Central memory CD8-positive, alpha-beta T cell (primary cell): ENCODE measurements around the gene WDR37.
"Not testable (repeated sequence)": the region's sequence is repeated elsewhere in the genome, so short reads cannot be mapped to it uniquely, and the experiment has no call there.

Experiments used
- ATAC-seq: fragments of 150-1000 bp; cut with Tn5 transposase; replicated peaks from 2 replicates; pipeline ENCODE4 v1.10.0; 2022; ENCODE audit warnings: mild to moderate bottlenecking, moderate FRiP score, moderate number of reproducible peaks; ENCODE audit not compliant: poor library complexity, severe bottlenecking; ENCODE audit errors: extremely low read depth
- DNase-seq, 2 donors: peaks; one replicate each; pipeline ENCODE4 v3.0.0; 2021; ENCODE audit warnings: low spot score in 2 of 2
- H3K27ac Mint-ChIP-seq: one replicate; pipeline ENCODE4 v1.8.0; 2022; ENCODE audit warnings: low read depth, mild to moderate bottlenecking, moderate library complexity, mixed read lengths
- H3K27me3 Mint-ChIP-seq: one replicate; pipeline ENCODE4 v1.8.0; 2022; ENCODE audit warnings: mixed read lengths
- H3K36me3 Mint-ChIP-seq: one replicate; pipeline ENCODE4 v1.8.0; 2022; ENCODE audit warnings: mild to moderate bottlenecking, moderate library complexity, mixed read lengths; ENCODE audit not compliant: insufficient read depth
- H3K4me1 Mint-ChIP-seq: one replicate; pipeline ENCODE4 v1.8.0; 2022; ENCODE audit warnings: mixed read lengths
- H3K4me3 Mint-ChIP-seq: one replicate; pipeline ENCODE4 v1.8.0; 2022; ENCODE audit warnings: mild to moderate bottlenecking, moderate library complexity, mixed read lengths
- H3K9me3 Mint-ChIP-seq: one replicate; pipeline ENCODE4 v1.8.0; 2022; ENCODE audit warnings: mixed read lengths

The WDR37 gene

DNA sequence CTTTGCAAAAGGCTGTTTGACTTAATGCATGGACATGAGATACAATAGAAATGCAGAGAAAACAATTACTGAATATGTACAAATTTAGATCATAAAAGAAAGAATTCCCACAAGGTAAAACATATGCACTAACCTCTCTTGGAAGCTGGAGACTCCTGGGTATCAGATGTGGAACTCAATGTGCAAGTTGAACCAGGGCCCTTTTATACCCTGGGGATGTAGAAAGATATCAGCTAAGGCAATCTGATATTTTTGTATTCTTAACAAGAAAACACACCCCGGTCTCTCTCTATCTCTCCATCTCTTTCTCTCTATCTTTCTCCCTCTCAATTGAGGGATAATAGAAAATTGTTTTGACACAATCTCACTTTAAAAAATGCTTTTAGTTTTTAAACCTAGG lies 30.5 kb upstream of the WDR37 start, which contains the start of gene IDI2:
Gene IDI2 (minus strand): TSS at position 177 of the 400 bp plus-strand sequence. CDS start 1,136 bp downstream, outside the sequence.
- Mint-ChIP-seq H3K4me3 (no peak within 1 kb of the TSS), H3K27me3 (no peaks in the 10 kb centered on the region), H3K36me3 (peaks cover 5% of the 10 kb centered on the region), H3K4me1 (no peaks in the 10 kb centered on the region), H3K27ac (no peak within 1 kb of the TSS), H3K9me3 (no peaks in the 10 kb centered on the region)
- DNase-seq (no peak), ATAC-seq (no peak)

DNA sequence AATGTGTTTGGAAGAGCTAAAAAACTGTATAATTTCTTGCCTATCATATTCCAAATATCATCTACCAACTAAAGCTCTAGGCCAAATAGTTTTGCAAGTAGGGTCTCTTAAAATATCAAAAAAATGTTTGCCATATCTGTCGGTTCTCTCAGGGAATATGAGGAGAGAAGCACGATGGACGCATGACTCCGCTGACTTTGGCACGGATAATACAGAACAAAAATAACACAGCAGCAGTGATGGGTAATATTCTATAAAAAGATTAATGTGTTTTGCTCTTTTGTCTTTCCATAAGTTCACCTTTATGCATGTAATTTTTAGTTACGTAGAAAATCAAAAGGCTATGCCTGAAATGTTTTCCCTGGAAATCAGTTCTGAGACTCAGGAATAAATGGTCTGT lies 29.6 kb upstream of the WDR37 start:
- Mint-ChIP-seq H3K4me3 (no peak overlapping the region), H3K27ac (no peak overlapping the region), H3K9me3 (no peaks in the 10 kb centered on the region), H3K36me3 (peaks cover 2% of the 10 kb centered on the region), H3K4me1 (no peaks in the 10 kb centered on the region), H3K27me3 (no peaks in the 10 kb centered on the region)
- DNase-seq (no peak), ATAC-seq (no peak)

DNA sequence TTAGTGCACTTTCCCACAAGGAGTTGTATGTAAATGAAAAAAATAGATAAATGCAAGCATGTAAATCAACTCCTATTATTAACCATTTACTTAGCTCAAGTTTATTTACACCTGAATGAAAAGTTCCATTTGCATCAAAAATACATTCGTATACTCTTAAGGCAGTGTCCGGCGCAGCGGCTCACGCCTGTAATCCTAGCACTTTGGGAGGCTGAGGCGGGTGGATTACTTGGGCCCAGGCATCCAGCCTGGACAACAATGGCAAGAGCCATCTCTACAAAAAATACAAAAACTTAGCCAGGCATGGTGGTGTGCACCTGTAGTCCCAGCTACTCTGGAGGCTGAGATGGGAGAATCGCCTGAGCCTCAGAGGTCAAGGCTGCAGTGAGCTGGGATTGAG lies 26.3 kb upstream of the WDR37 start:
- H3K27ac Mint-ChIP-seq = no peak overlapping the region
- DNase-seq (no peak), ATAC-seq (no peak)
- no peaks in the 10 kb centered on the region for H3K9me3 Mint-ChIP-seq
- H3K4me1 Mint-ChIP-seq = no peaks in the 10 kb centered on the region
- H3K36me3 Mint-ChIP-seq = no peaks in the 10 kb centered on the region
- no peak overlapping the region for H3K4me3 Mint-ChIP-seq
- H3K27me3 Mint-ChIP-seq = no peaks in the 10 kb centered on the region

DNA sequence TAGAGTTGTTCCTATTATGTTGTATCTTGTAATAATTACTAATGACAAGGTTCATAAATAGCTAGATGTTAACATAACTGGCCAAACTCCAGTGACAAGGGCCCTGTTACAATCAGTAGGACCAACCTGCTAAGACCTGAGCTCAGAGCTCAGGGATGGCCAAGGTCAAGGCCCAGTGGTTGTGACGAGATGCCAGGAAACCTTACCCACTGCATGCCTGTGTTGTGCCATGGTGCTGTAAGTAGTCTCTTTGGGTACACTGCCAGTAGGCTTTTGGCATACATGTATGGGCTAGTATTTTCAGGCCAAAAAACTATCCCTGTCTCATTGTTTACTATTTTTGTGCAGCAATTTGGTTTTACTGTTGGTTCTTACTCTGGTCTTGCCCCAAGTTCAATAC lies 22.6 kb upstream of the WDR37 start:
- Mint-ChIP-seq H3K27me3 (no peaks in the 10 kb centered on the region), H3K9me3 (no peaks in the 10 kb centered on the region), H3K4me3 (no peak overlapping the region), H3K27ac (peak overlapping the region; percentile 9), H3K4me1 (no peaks in the 10 kb centered on the region), H3K36me3 (peaks cover 13% of the 10 kb centered on the region)
- DNase-seq (no peak), ATAC-seq (no peak)

DNA sequence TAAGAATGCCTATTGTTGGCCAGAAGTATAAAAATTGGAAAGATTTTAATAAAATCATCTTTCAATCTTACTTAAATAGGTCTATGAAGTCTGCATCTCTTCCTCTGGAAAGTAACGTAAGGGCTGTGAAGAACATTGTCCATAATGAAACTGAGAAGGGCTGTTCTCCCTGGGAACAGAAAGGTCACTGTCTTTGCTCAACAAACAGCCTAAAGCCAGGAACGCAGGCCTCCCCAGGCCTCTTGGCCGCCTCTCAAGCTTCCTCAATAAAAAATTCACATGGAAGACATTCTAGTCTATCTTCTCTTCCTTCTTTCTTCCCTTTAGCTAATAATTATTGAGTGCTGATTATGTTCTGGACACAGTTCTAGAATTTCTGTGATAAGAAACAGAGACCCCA lies 21.4 kb upstream of the WDR37 start:
- Mint-ChIP-seq H3K27ac (no peak overlapping the region), H3K9me3 (no peaks in the 10 kb centered on the region), H3K27me3 (no peaks in the 10 kb centered on the region), H3K36me3 (peaks cover 17% of the 10 kb centered on the region), H3K4me3 (no peak overlapping the region), H3K4me1 (no peaks in the 10 kb centered on the region)
- no peak for ATAC-seq
- DNase-seq = no peak

DNA sequence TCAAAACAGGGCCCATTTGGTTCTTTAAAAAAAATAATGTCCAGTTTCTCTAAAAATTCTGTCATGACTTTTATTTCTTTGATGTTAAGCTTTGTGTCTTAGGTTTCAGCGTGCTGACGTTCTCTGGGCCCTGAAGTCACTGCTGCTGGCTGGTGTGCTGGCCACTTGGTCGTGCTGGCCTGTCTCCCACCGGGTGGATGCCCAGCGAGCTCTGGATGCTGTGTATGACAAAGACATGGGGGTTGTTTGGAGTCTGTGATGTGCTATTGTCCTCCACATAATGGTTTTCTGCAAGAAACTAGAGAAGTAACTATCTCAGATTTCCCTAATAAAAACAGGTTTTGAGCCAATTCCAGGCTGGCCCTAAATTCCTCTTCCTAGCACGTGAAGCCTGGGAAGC lies 21.0 kb upstream of the WDR37 start:
- Mint-ChIP-seq H3K9me3 (no peaks in the 10 kb centered on the region), H3K4me3 (no peak overlapping the region), H3K36me3 (peaks cover 20% of the 10 kb centered on the region), H3K27ac (no peak overlapping the region), H3K4me1 (no peaks in the 10 kb centered on the region), H3K27me3 (no peaks in the 10 kb centered on the region)
- DNase-seq (no peak), ATAC-seq (no peak)

DNA sequence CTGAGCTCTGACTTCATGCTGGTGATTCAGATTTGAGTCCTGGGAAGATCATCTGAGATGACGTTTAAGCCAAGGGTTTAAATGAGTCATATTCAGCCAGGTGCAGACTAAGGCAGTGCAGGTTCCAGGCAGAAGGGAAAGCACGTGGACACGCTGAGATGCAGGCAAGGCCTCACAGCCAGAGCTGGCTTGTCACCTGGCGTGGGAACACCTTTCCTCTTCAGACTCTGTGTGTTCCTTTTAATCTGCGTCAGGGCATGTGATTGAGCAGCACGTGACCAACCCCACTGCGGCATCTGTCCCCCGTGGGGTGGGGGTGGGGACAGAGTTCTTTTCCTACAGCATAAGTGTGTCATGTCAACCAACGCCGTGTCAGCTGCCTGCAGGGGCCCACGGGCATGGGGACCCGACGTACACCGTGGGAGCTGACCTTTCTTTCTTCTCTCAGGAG lies 19.8 kb upstream of the WDR37 start:
- H3K4me3 Mint-ChIP-seq = no peak overlapping the region

DNA sequence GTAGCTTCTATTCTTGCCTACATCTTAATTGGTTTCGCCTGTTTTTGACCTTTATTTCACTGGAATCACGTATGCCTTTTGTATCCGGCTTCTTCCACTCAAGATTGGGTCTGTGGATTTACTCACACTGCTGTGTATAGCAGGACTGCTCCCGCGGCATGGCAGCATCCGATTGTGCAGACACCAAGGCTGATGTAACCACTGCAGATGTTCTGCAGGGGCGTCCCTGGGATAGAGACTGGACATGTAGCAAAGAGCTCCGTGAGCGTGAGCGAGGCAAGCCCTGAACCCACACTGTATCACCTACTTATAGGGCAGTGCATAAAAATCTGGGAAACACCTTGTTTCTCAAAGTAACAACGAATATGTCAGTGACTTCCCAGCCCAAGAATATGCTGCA lies 19.1 kb upstream of the WDR37 start:
- Mint-ChIP-seq H3K4me1 (no peaks in the 10 kb centered on the region), H3K9me3 (no peaks in the 10 kb centered on the region), H3K4me3 (no peak overlapping the region), H3K27ac (no peak overlapping the region), H3K27me3 (no peaks in the 10 kb centered on the region), H3K36me3 (peaks cover 34% of the 10 kb centered on the region)
- ATAC-seq = no peak
- no peak for DNase-seq

More for the DNA sequence above, 19.8 kb upstream of the WDR37 start:
- Mint-ChIP-seq H3K4me1 (no peaks in the 10 kb centered on the region), H3K9me3 (no peaks in the 10 kb centered on the region), H3K27ac (peak overlapping the region; percentile 79), H3K36me3 (peaks cover 28% of the 10 kb centered on the region), H3K27me3 (no peaks in the 10 kb centered on the region)
- ATAC-seq (no peak), DNase-seq (no peak)

DNA sequence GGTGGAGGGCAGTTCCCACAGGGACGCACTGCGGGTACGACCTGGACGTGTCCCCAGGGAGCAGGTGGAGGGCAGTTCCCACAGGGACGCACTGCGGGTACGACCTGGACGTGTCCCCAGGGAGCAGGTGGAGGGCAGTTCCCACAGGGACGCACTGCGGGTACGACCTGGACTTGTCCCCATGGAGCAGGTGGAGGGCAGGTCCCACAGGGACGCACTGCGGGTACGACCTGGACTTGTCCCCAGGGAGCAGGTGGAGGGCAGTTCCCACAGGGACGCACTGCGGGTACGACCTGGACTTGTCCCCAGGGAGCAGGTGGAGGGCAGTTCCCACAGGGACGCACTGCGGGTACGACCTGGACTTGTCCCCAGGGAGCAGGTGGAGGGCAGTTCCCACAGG lies 17.4 kb upstream of the WDR37 start:
- not testable (repeated sequence) for H3K9me3 Mint-ChIP-seq
- H3K36me3 Mint-ChIP-seq = peaks cover 45% of the 10 kb centered on the region

DNA sequence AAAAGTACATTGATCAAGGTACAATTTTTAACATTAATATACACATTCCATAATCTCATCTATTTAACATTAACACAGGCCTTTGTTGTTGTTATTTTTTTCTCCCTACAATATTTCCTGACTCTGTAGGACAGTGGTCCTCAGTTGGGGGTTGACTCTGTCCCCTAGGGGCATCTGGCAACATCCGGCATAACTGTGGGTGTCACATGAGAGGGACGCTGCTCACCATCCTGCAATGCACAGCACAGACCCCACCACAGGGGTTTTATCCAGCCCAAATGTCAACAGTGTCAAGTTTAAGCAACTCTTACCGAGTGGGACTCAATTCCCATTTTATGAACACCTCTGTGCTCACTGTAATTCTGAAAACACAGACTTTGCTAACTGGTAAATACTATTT lies 16.1 kb upstream of the WDR37 start:
- Mint-ChIP-seq H3K4me1 (peaks cover 22% of the 10 kb centered on the region), H3K36me3 (peaks cover 54% of the 10 kb centered on the region), H3K27me3 (no peaks in the 10 kb centered on the region), H3K4me3 (no peak overlapping the region), H3K27ac (no peak overlapping the region), H3K9me3 (no peaks in the 10 kb centered on the region)
- ATAC-seq = no peak
- DNase-seq = no peak

More for the DNA sequence above, 17.4 kb upstream of the WDR37 start:
- H3K27ac Mint-ChIP-seq, H3K27me3 Mint-ChIP-seq, ATAC-seq, H3K4me1 Mint-ChIP-seq, H3K4me3 Mint-ChIP-seq, DNase-seq: not testable (repeated sequence)

DNA sequence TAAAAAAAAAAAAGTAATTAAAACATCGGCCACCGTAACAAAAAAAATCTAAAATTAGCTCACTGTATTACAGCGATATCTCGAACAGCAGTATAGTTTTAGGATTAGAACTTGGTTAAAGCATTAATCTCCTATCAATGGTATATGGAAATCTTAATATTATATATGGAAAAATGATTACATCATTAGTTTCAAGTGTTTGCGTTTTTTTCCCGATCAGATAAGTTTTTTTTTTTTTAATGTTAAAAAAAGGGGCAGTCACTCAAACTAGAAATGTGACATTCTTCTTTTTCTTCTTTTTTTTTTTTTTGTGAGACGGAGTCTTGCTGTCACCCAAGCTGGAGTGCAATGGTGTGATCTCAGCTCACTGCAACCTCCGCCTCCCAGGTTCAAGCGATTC lies 14.7 kb upstream of the WDR37 start:
- DNase-seq (no peak), ATAC-seq (no peak)
- Mint-ChIP-seq H3K4me3 (no peak overlapping the region), H3K27me3 (no peaks in the 10 kb centered on the region), H3K4me1 (peaks cover 26% of the 10 kb centered on the region), H3K9me3 (no peaks in the 10 kb centered on the region), H3K36me3 (peaks cover 57% of the 10 kb centered on the region), H3K27ac (no peak overlapping the region)

DNA sequence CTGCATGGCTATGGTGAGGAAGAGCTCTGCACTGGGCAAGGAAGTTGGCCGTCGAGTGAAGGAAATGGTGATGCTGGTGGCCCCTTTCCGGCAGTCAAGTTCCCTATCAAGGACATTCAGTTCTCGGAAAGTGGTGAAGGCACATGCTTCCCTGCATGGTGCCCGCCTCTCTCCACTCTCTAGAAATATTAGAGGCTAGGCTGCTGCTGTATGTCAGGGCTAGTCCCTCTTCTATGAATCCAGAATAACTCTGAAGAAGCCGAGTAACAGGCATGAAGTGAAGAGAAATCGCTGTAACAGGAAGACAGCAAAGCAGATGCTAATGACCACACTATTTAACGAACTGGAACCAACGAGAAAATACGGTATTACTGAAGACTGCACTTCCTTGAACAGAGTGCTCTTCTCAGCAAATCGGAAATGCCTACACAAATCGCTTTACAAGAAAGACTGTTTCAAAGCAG lies 12.6 kb upstream of the WDR37 start:
- DNase-seq (no peak), ATAC-seq (peak; percentile 35)
- peaks cover 38% of the 10 kb centered on the region for H3K4me1 Mint-ChIP-seq
- no peaks in the 10 kb centered on the region for H3K9me3 Mint-ChIP-seq
- H3K27ac Mint-ChIP-seq = peak overlapping the region; percentile 88
- H3K36me3 Mint-ChIP-seq = peaks cover 61% of the 10 kb centered on the region
- H3K4me3 Mint-ChIP-seq = peak overlapping the region; percentile 75
- H3K27me3 Mint-ChIP-seq = no peaks in the 10 kb centered on the region

DNA sequence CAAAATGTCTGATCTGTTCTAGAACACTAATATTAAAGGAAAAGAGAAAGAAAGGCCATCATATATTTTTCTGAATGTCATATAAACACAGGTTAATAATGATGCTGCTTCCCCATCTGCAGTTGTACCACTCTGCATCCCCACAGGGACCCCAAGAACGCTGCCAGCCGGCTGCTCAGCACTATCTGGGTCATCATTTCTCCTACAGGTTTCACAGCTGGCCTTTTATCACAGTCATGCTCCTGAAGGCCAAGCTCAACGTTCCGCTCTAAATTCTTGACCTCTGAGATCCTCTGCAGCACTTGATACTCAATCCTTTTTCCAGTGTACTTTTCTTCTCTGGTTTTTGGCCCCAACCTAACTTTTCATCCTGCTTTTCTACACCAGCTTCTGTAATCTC lies 12.0 kb upstream of the WDR37 start:
- no peaks in the 10 kb centered on the region for H3K9me3 Mint-ChIP-seq
- no peaks in the 10 kb centered on the region for H3K27me3 Mint-ChIP-seq
- ATAC-seq (no peak), DNase-seq (no peak)
- H3K4me1 Mint-ChIP-seq = peaks cover 38% of the 10 kb centered on the region
- H3K36me3 Mint-ChIP-seq = peaks cover 66% of the 10 kb centered on the region
- H3K4me3 Mint-ChIP-seq = peak overlapping the region; percentile 75
- H3K27ac Mint-ChIP-seq = peak overlapping the region; percentile 88

DNA sequence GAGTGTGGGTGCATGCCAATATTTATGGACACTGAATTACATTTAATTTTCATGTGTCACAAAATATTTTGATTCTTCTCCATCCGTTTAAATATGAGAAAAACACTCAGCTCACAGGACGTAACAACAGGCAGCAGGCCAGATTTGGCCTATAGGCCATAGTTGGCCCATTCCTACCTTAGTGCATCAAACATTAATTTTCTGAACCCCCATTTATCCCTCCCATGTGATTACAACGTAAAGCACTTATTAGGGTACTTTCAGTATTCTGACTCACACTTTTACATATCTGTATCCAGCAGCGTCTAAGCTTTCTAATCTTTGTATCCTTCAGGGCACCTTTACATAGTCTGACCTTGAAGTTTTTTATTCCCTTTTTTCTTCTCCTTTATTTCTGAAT lies 11.2 kb upstream of the WDR37 start:
- peak overlapping the region; percentile 88 for H3K27ac Mint-ChIP-seq
- DNase-seq (no peak), ATAC-seq (no peak)
- H3K27me3 Mint-ChIP-seq = no peaks in the 10 kb centered on the region
- no peaks in the 10 kb centered on the region for H3K9me3 Mint-ChIP-seq
- H3K36me3 Mint-ChIP-seq = peaks cover 68% of the 10 kb centered on the region
- H3K4me1 Mint-ChIP-seq = peaks cover 38% of the 10 kb centered on the region
- peak overlapping the region; percentile 75 for H3K4me3 Mint-ChIP-seq
